Sigmoid colon (tissue), 7 donors: ENCODE measurements around the gene SCAF4. TPM values are rescaled to one million over a fixed set of nuclear protein-coding genes. Genes with fewer than 3 reads are reported as not detected.
"Not testable (repeated sequence)": the region's sequence is repeated elsewhere in the genome, so short reads cannot be mapped to it uniquely, and the experiment has no call there.

Source experiments
- DNase-seq: peaks from one replicate; pipeline ENCODE4 v3.0.0-alpha.2; 2019
- H3K27ac ChIP-seq, 4 donors: fragments of 200-600 bp; sonication (generic); one replicate each; pipeline ENCODE4 v1.5.1; 2016 to 2019; ENCODE audit warnings: mild to moderate bottlenecking in 1 of 4
- H3K27me3 ChIP-seq, 3 donors: fragments of 200-600 bp; sonication (generic); one replicate each; pipeline ENCODE4 v1.5.1; 2019; ENCODE audit warnings: mild to moderate bottlenecking in 1 of 3
- H3K36me3 ChIP-seq, 4 donors: fragments of 200-600 bp; sonication (generic); one replicate each; pipeline ENCODE4 v1.5.1; 2016 to 2019
- H3K4me1 ChIP-seq, 4 donors: fragments of 200-600 bp; sonication (generic); one replicate each; pipeline ENCODE4 v1.5.1; 2017 to 2019
- H3K4me3 ChIP-seq, 4 donors: fragments of 200-600 bp; sonication (generic); one replicate each; pipeline ENCODE4 v1.5.1; 2017 to 2019; ENCODE audit warnings: mild to moderate bottlenecking in 2 of 4, moderate library complexity in 1 of 4
- H3K9me3 ChIP-seq, 4 donors: fragments of 200-600 bp in 3 of 4; sonication (generic) in 3 of 4; one replicate each; pipeline versions ENCODE4 v1.5.1 to v1.6.1; 2013 to 2019
- EP300 ChIP-seq, 4 donors: sonication (generic); formaldehyde crosslinking; IDR thresholded peaks; one replicate each; pipeline ENCODE4 v1.6.1; 2017; ENCODE audit warnings: antibody characterized with exemption in 4 of 4
- POLR2A ChIP-seq, 2 donors: fragments of 450-650 bp; IDR thresholded peaks; one replicate each; pipeline ENCODE4 v1.6.1; 2016; ENCODE audit warnings: antibody characterized with exemption in 2 of 2, mild to moderate bottlenecking in 2 of 2, moderate library complexity in 2 of 2
- POLR2AphosphoS5 ChIP-seq, 4 donors: sonication (generic); formaldehyde crosslinking; IDR thresholded peaks; one replicate each; pipeline ENCODE4 v1.6.1; 2017; ENCODE audit warnings: antibody characterized with exemption in 4 of 4
- WGBS, 2 donors: extraction: QIAGEN DNeasy Blood & Tissue Kit; methylation state at CpG; one replicate each; pipeline ENCODE4 v1.1.7; 2013; 5-methylcytosine and 5-hydroxymethylcytosine counted together
- intact Hi-C: fragments of 100-400 bp; cut with DNase I; formaldehyde crosslinking; loops from one replicate; pipeline ENCODE4 v1.15.1; 2023
- polyA plus RNA-seq, 3 donors: library from polyadenylated mRNA; stranded (reverse); fragments of 200-250 nt; gene quantifications; one replicate each; pipeline ENCODE4 v1.2.3, GENCODE V29; 2013
- total RNA-seq, 4 donors: library from RNA; depleted of rRNA; stranded (reverse); fragments of >200 nt; gene quantifications; one replicate each; pipeline ENCODE4 v1.1.0, GENCODE V29; 2016
- TF ChIP-seq, protein P1 (sequence below), 4 experiments: fragments of 450-650 bp in 3 of 4; fragments of 200-600 bp in 1 of 4; IDR thresholded peaks; one replicate each; pipeline ENCODE4 v1.5.1; 2016 to 2019; ENCODE audit warnings: antibody characterized with exemption in 4 of 4, mild to moderate bottlenecking in 3 of 4, moderate library complexity in 2 of 4
- donor health status: healthy with polysubstance abuse.
- donor health status: Bipolar disorder and iron deficiency.
- donor health status: healthy.

SCAF4 gene
- total and polyA plus RNA-seq, 7 donors = 6.0 to 19.1 (median 11.4) TPM

- no peaks in the 10 kb centered on the region for H3K9me3 ChIP-seq
- intact Hi-C loops = loop anchor here (1.0 to 10.0 kb wide), 2 partner anchors 73 to 596 kb away; partner anchors contain the start of gene SCAF4
- H3K27me3 ChIP-seq = no peaks in the 10 kb centered on the region
- TF ChIP-seq POLR2A (IDR thresholded peaks at IDR 0.05) = no peak
- TF ChIP-seq POLR2AphosphoS5 (IDR thresholded peaks at IDR 0.05) = no peak
- TF ChIP-seq EP300 (IDR thresholded peaks at IDR 0.05) = no peak
- TF ChIP-seq, protein P1, sequence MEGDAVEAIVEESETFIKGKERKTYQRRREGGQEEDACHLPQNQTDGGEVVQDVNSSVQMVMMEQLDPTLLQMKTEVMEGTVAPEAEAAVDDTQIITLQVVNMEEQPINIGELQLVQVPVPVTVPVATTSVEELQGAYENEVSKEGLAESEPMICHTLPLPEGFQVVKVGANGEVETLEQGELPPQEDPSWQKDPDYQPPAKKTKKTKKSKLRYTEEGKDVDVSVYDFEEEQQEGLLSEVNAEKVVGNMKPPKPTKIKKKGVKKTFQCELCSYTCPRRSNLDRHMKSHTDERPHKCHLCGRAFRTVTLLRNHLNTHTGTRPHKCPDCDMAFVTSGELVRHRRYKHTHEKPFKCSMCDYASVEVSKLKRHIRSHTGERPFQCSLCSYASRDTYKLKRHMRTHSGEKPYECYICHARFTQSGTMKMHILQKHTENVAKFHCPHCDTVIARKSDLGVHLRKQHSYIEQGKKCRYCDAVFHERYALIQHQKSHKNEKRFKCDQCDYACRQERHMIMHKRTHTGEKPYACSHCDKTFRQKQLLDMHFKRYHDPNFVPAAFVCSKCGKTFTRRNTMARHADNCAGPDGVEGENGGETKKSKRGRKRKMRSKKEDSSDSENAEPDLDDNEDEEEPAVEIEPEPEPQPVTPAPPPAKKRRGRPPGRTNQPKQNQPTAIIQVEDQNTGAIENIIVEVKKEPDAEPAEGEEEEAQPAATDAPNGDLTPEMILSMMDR (IDR thresholded peaks at IDR 0.05) = no peak
- no peak for DNase-seq
- peak overlapping the region; percentile 85 to 95 (median 90) for H3K4me3 ChIP-seq
- H3K27ac ChIP-seq = peak overlapping the region; percentile 93 to 96 (median 95)
- H3K4me1 ChIP-seq = peaks cover 0 to 40% (median 35%) of the 10 kb centered on the region in 4 donors
- 1% methylated on average over 18 of the region's 18 CpGs for WGBS, 2 donors
- H3K36me3 ChIP-seq = peaks cover 0 to 15% (median 0%) of the 10 kb centered on the region in 4 donors
Observed at GRCh38 chr21:31659286-31659535, 72.7 kb downstream of the SCAF4 start.

DNA sequence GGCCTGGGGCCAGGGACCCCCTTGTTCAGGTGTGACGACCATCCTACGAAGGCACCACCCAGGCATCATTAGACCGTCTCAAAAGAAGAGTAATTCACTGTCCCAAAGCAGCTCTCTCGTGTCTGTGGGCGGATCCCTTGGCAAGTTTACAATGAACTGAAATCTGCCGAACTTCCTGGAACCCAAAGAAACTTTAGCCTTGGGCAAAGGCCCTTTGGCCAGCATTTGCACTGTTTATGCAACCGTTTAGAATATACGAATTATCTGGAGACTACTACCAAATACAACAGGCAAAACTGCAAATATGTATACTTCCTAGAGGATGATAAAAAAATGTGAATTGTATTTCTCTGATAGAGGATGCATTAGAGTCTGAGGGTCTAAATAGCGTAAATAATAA, 73.9 kb downstream of the SCAF4 start:
- H3K27me3 ChIP-seq = no peaks in the 10 kb centered on the region
- H3K36me3 ChIP-seq = peaks cover 0 to 7% (median 0%) of the 10 kb centered on the region in 4 donors
- TF ChIP-seq POLR2AphosphoS5 (IDR thresholded peaks at IDR 0.05) (no peak), POLR2A (IDR thresholded peaks at IDR 0.05) (no peak), EP300 (IDR thresholded peaks at IDR 0.05) (no peak)
- TF ChIP-seq, protein P1 (IDR thresholded peaks at IDR 0.05) = no peak
- peaks cover 0 to 33% (median 27%) of the 10 kb centered on the region in 4 donors for H3K4me1 ChIP-seq
- no peak overlapping the region for H3K27ac ChIP-seq
- no peaks in the 10 kb centered on the region for H3K9me3 ChIP-seq
- 20 to 74% methylated on average over 9 of the region's 9 CpGs for WGBS, 2 donors
- intact Hi-C loops = loop anchor here (10.0 kb wide), 1 partner anchor 597 kb away; no protein-coding TSS in a partner anchor
- H3K4me3 ChIP-seq = no peak overlapping the region
- DNase-seq = no peak

GRCh38 chr21:31656199-31657095, 75.5 kb downstream of the SCAF4 start:
- Histone ChIP-seq H3K4me3 (no peak overlapping the region), H3K27me3 (no peaks in the 10 kb centered on the region), H3K27ac (no peak overlapping the region), H3K36me3 (peaks cover 0 to 1% (median 0%) of the 10 kb centered on the region in 4 donors), H3K9me3 (no peaks in the 10 kb centered on the region), H3K4me1 (peaks cover 0 to 17% (median 11%) of the 10 kb centered on the region in 4 donors)
- DNase-seq = no peak
- intact Hi-C loops = loop anchor here (10.0 kb wide), 1 partner anchor 598 kb away; no protein-coding TSS in a partner anchor
- TF ChIP-seq POLR2AphosphoS5 (IDR thresholded peaks at IDR 0.05) = no peak
- TF ChIP-seq, protein P1 (IDR thresholded peaks at IDR 0.05) = no peak
- TF ChIP-seq POLR2A (IDR thresholded peaks at IDR 0.05) = no peak
- no peak for TF ChIP-seq EP300 (IDR thresholded peaks at IDR 0.05)
- 76 to 85% methylated on average over 13 of the region's 13 CpGs for WGBS, 2 donors

GRCh38 chr21:31654821-31655580, 76.9 kb downstream of the SCAF4 start:
- WGBS, 2 donors = 60 to 85% methylated on average over 20 of the region's 21 CpGs
- intact Hi-C loops = loop anchor here (10.0 kb wide), 1 partner anchor 600 kb away; no protein-coding TSS in a partner anchor

GRCh38 chr21:31654340-31654739, 77.6 kb downstream of the SCAF4 start:
- WGBS, 2 donors = 97 to 98% methylated on average over 20 of the region's 20 CpGs
- Histone ChIP-seq H3K27ac (no peak overlapping the region), H3K9me3 (no peaks in the 10 kb centered on the region), H3K36me3 (no peaks in the 10 kb centered on the region), H3K4me3 (no peak overlapping the region), H3K27me3 (no peaks in the 10 kb centered on the region), H3K4me1 (peaks cover 0 to 5% (median 0%) of the 10 kb centered on the region in 4 donors)
- DNase-seq = no peak
- intact Hi-C loops = loop anchor here (10.0 kb wide), 1 partner anchor 600 kb away; no protein-coding TSS in a partner anchor
- TF ChIP-seq, protein P1 (IDR thresholded peaks at IDR 0.05) = no peak
- no peak for TF ChIP-seq POLR2AphosphoS5 (IDR thresholded peaks at IDR 0.05)
- TF ChIP-seq EP300 (IDR thresholded peaks at IDR 0.05) = no peak
- TF ChIP-seq POLR2A (IDR thresholded peaks at IDR 0.05) = no peak

More at GRCh38 chr21:31654821-31655580, 76.9 kb downstream of the SCAF4 start:
- H3K27me3 ChIP-seq, H3K9me3 ChIP-seq, H3K36me3 ChIP-seq, H3K27ac ChIP-seq, H3K4me1 ChIP-seq, DNase-seq, H3K4me3 ChIP-seq: not testable (repeated sequence)

DNA sequence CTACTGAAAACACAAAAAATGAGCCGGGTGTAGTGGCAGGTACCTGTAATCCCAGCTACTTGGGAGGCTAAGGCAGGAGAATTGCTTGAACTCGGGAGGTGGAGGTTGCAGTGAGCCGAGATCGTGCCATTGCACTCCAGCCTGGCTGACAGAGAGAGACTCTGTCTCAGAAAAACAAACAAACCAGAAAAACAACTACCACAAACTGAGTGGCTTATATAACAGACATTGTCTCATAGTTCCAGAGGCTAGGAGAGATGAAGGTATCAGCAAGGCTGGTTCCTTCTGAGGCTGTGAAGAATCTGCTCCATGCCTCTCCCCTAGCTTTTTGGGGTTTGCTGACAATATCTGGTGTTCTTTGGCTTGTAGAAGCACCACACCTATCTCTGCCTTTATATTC, 80.4 kb downstream of the SCAF4 start:
- not testable (repeated sequence) for H3K4me3 ChIP-seq, H3K27me3 ChIP-seq, DNase-seq, H3K27ac ChIP-seq, H3K9me3 ChIP-seq, H3K36me3 ChIP-seq, H3K4me1 ChIP-seq
- intact Hi-C loops = loop anchor here (10.0 kb wide), 1 partner anchor 603 kb away; no protein-coding TSS in a partner anchor
- WGBS, 2 donors = 76 to 87% methylated on average over 4 of the region's 4 CpGs
